IMR-90 (cell line): ENCODE results near the gene GAS7. TPM values are rescaled to one million over a fixed set of nuclear protein-coding genes. Genes with fewer than 3 reads are reported as not detected.

Source experiments
- ATAC-seq: fragments of 200-7000 bp; cut with Tn5 transposase; 2 replicates; pipeline ENCODE4 v1.9.1; 2020; ENCODE audit warnings: low read depth, mild to moderate bottlenecking, moderate library complexity
- BruUV-seq: library from RNA; stranded (reverse); fragments of 400-500 nt; replicated peaks from 2 replicates; lab custom pipeline; 2021; lab: Mats Ljungman, UMichigan
- CTCF ChIA-PET: fragments of 300-600 bp; formaldehyde crosslinking; extraction: SDS; loops from one replicate; lab custom pipeline; 2021; ENCODE audit warnings: antibody characterized with exemption; lab: Yijun Ruan, JAX
- POLR2A ChIA-PET: fragments of 300-600 bp; sonication (Branson Sonifier 250); formaldehyde crosslinking; loops from one replicate; lab custom pipeline; 2022; ENCODE audit warnings: antibody characterized with exemption; ENCODE audit not compliant: unreplicated experiment; lab: Charles Lee
- DNase-seq: peaks from one replicate; pipeline ENCODE4 v3.0.0; 2013
- H2AFZ ChIP-seq: replicated peaks from 2 replicates; pipeline ENCODE3; 2013; ENCODE audit warnings: low read length, mild to moderate bottlenecking; ENCODE audit not compliant: poor library complexity
- H2AK5ac ChIP-seq: 2 replicates; pipeline ENCODE4 v1.6.1; 2013; ENCODE audit warnings: low read depth, low read length, inconsistent platforms
- H2AK9ac ChIP-seq: replicated peaks from 2 replicates; pipeline ENCODE3; 2013; ENCODE audit warnings: mild to moderate bottlenecking, low read depth, low read length, moderate library complexity; ENCODE audit not compliant: poor library complexity
- H2BK120ac ChIP-seq: 2 replicates; pipeline ENCODE4 v1.6.1; 2013; ENCODE audit warnings: low read depth, low read length, inconsistent platforms
- H2BK15ac ChIP-seq: 3 replicates; pipeline ENCODE4 v1.6.1; 2013; ENCODE audit warnings: low read depth, low read length, inconsistent platforms
- H2BK20ac ChIP-seq: 2 replicates; pipeline ENCODE4 v1.6.1; 2013; ENCODE audit warnings: low read depth, mild to moderate bottlenecking, inconsistent platforms, low read length, moderate library complexity
- H2BK5ac ChIP-seq: 2 replicates; pipeline ENCODE4 v1.6.1; 2013; ENCODE audit warnings: mild to moderate bottlenecking, low read depth, low read length, inconsistent platforms; ENCODE audit not compliant: poor library complexity, severe bottlenecking
- H3K14ac ChIP-seq: replicated peaks from 2 replicates; pipeline ENCODE4 v1.6.1; 2013; ENCODE audit warnings: low read depth, low read length, inconsistent platforms
- H3K18ac ChIP-seq: 2 replicates; pipeline ENCODE4 v1.6.1; 2013; ENCODE audit warnings: low read depth, low read length, control low read depth
- H3K23ac ChIP-seq: 2 replicates; pipeline ENCODE4 v1.6.1; 2013; ENCODE audit warnings: low read depth, low read length, inconsistent platforms
- H3K27ac ChIP-seq: 2 replicates; pipeline ENCODE4 v1.5.1; 2013; ENCODE audit warnings: mild to moderate bottlenecking, control low read depth, low read length; ENCODE audit not compliant: insufficient read depth
- H3K27me3 ChIP-seq: 2 replicates; pipeline ENCODE4 v1.6.1; 2013; ENCODE audit warnings: low read length; ENCODE audit not compliant: control insufficient read depth, insufficient read depth
- H3K36me3 ChIP-seq: 2 replicates; pipeline ENCODE4 v1.6.1; 2013; ENCODE audit warnings: low read length, mixed read lengths; ENCODE audit not compliant: control insufficient read depth, insufficient read depth
- H3K4ac ChIP-seq: 2 replicates; pipeline ENCODE4 v1.6.1; 2013; ENCODE audit warnings: low read depth, low read length, inconsistent platforms
- H3K4me1 ChIP-seq: 2 replicates; pipeline ENCODE4 v1.6.1; 2013; ENCODE audit warnings: low read length, mixed read lengths; ENCODE audit not compliant: control insufficient read depth, insufficient read depth
- H3K4me2 ChIP-seq: 2 replicates; pipeline ENCODE4 v1.6.1; 2013; ENCODE audit warnings: low read depth, mild to moderate bottlenecking, control low read depth, low read length, moderate library complexity
- H3K4me3 ChIP-seq: 2 replicates; pipeline ENCODE4 v1.5.1; 2013; ENCODE audit warnings: low read depth, mild to moderate bottlenecking, control low read depth, low read length, moderate library complexity; ENCODE audit not compliant: insufficient read depth
- H3K56ac ChIP-seq: 2 replicates; pipeline ENCODE4 v1.6.1; 2013; ENCODE audit warnings: low read length, inconsistent platforms; ENCODE audit not compliant: insufficient read depth; ENCODE audit errors: extremely low read depth
- H3K79me1 ChIP-seq, 2 experiments: 2 replicates each; pipeline ENCODE4 v1.6.1; 2013; ENCODE audit warnings: low read length in 2 of 2, inconsistent platforms in 1 of 2, low read depth in 1 of 2
- H3K9ac ChIP-seq: 2 replicates; pipeline ENCODE4 v1.6.1; 2013; ENCODE audit warnings: low read depth, low read length, control low read depth
- H3K9me1 ChIP-seq: 2 replicates; pipeline ENCODE4 v1.6.1; 2013; ENCODE audit warnings: low read length, inconsistent platforms; ENCODE audit not compliant: insufficient read depth
- H3K9me3 ChIP-seq: 2 replicates; pipeline ENCODE4 v1.6.1; 2013; ENCODE audit warnings: low read length; ENCODE audit not compliant: control insufficient read depth, insufficient read depth
- H4K20me1 ChIP-seq: 2 replicates; pipeline ENCODE4 v1.6.1; 2013; ENCODE audit warnings: low read length, inconsistent platforms; ENCODE audit not compliant: insufficient read depth
- H4K5ac ChIP-seq: 2 replicates; pipeline ENCODE4 v1.6.1; 2013; ENCODE audit warnings: mild to moderate bottlenecking, low read depth, low read length, control low read depth
- H4K8ac ChIP-seq, 2 experiments: 2 replicates each; pipeline ENCODE4 v1.6.1; 2013; ENCODE audit warnings: low read depth in 2 of 2, low read length in 2 of 2, control low read depth in 1 of 2, inconsistent platforms in 1 of 2
- H4K91ac ChIP-seq: 2 replicates; pipeline ENCODE4 v1.6.1; 2013; ENCODE audit warnings: low read depth, low read length, inconsistent platforms; ENCODE audit not compliant: insufficient read depth
- BHLHE40 ChIP-seq: fragments of 150-350 bp; IDR thresholded peaks from 2 replicates; pipeline ENCODE4 v1.6.1; 2016; ENCODE audit warnings: mild to moderate bottlenecking, low read depth, low read length
- CEBPB ChIP-seq: IDR thresholded peaks from 2 replicates; pipeline ENCODE4 v1.6.1; 2012; ENCODE audit warnings: low read depth, low read length, improper control_type of control experiment
- CHD1 ChIP-seq: IDR thresholded peaks from 2 replicates; pipeline ENCODE4 v1.6.1; 2012; ENCODE audit warnings: low read depth, low read length, improper control_type of control experiment
- FOS ChIP-seq: fragments of 150-350 bp; IDR thresholded peaks from 2 replicates; pipeline ENCODE4 v1.6.1; 2016; ENCODE audit warnings: low read depth, low read length
- MAZ ChIP-seq: IDR thresholded peaks from 2 replicates; pipeline ENCODE4 v1.6.1; 2012; ENCODE audit warnings: low read depth, mild to moderate bottlenecking, low read length, improper control_type of control experiment, moderate library complexity, borderline replicate concordance
- MXI1 ChIP-seq: IDR thresholded peaks from 2 replicates; pipeline ENCODE4 v1.6.1; 2012; ENCODE audit warnings: low read depth, mild to moderate bottlenecking, low read length, moderate library complexity, borderline replicate concordance
- NFE2L2 ChIP-seq: fragments of 150-350 bp; IDR thresholded peaks from 2 replicates; pipeline ENCODE4 v1.6.1; 2016; ENCODE audit warnings: low read depth, mild to moderate bottlenecking, low read length
- POLR2A ChIP-seq: IDR thresholded peaks from 2 replicates; pipeline ENCODE4 v1.6.1; 2012; ENCODE audit warnings: mild to moderate bottlenecking, low read depth, low read length
- RFX5 ChIP-seq: IDR thresholded peaks from 2 replicates; pipeline ENCODE4 v1.8.0; 2012; ENCODE audit warnings: low read depth, mild to moderate bottlenecking, low read length, moderate library complexity
- SMC3 ChIP-seq: fragments of 150-350 bp; IDR thresholded peaks from 2 replicates; pipeline ENCODE4 v1.6.1; 2016; ENCODE audit warnings: low read depth, mild to moderate bottlenecking, antibody characterized with exemption, low read length, moderate library complexity
- WGBS, 2 experiments: methylation state at CpG; one replicate each; pipeline versions ENCODE4 v1.1.5 to v1.1.7; 2013; ENCODE audit warnings: missing lambda C conversion rate in 2 of 2; ENCODE audit not compliant: insufficient read length in 1 of 2; ENCODE audit errors: extremely low coverage in 2 of 2; 5-methylcytosine and 5-hydroxymethylcytosine counted together
- dilution Hi-C: fragments of 300-500 bp; cut with HindIII; formaldehyde crosslinking; loops from one replicate; pipeline ENCODE4 v1.14.3; 2018; ENCODE audit warnings: low sequenced_read_pairs; ENCODE audit not compliant: unreplicated experiment
- in situ Hi-C: fragments of 300-500 bp; cut with MboI; formaldehyde crosslinking; loops from 3 replicates; pipeline ENCODE4 v1.14.3; 2019; ENCODE audit warnings: low sequenced_read_pairs, inconsistent platforms, mixed read lengths
- intact Hi-C: fragments of 100-400 bp; cut with micrococcal nuclease; formaldehyde crosslinking; loops from 2 replicates; pipeline ENCODE4 v1.10.0; 2022
- polyA plus RNA-seq, 3 experiments: library from polyadenylated mRNA; depleted of rRNA; stranded (reverse); fragments of >200 nt; gene quantifications; 2 replicates each; pipeline ENCODE4 v1.2.3, GENCODE V29; 2012; ENCODE audit warnings: low replicate concordance in 1 of 3
- total RNA-seq: library from RNA; depleted of rRNA; stranded (reverse); fragments of >200 nt; gene quantifications from 2 replicates; pipeline ENCODE4 v1.2.3, GENCODE V29; 2012
- TF ChIP-seq, protein P1 (sequence below): fragments of 150-350 bp; IDR thresholded peaks from 2 replicates; pipeline ENCODE4 v1.6.1; 2016; ENCODE audit warnings: low read depth, mild to moderate bottlenecking, low read length, moderate library complexity, borderline replicate concordance
- TF ChIP-seq, protein P2 (sequence below): fragments of 150-350 bp; IDR thresholded peaks from 2 replicates; pipeline ENCODE4 v1.6.1; 2017; ENCODE audit warnings: mild to moderate bottlenecking, antibody characterized with exemption, low read length, low read depth
- TF ChIP-seq, protein P3 (sequence below): conservative IDR thresholded peaks from 2 replicates; pipeline ENCODE4 v1.5.1; 2012; ENCODE audit warnings: mild to moderate bottlenecking, low read depth, low read length, improper control_type of control experiment

Gene GAS7
- total and polyA plus RNA-seq, 2 of the 4 experiments (the other 2 are of a cell fraction): 4.6 to 5.0 TPM

DNA sequence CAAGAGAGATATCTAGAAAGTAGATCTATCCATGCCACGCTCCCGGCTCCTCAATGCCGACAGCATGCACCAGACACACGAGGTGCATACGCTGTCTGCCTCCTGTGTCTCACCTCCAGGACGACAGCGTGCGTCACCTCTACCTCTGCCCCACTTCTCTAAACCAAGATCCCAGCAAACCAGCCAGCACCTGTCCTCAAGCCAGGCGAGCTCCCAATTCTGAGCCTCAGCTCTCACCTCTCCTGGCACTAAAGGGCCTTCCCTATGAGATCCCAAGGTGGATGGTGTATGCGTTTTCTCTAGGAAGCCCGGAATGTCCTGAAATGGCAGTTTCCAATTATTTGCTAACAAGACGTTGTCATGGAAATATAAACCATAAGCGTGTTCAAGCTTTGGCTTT is 257.1 kb downstream of the GAS7 start:
- H3K79me1 ChIP-seq: no peaks in the 10 kb centered on the region
- H3K4me3 ChIP-seq: no peak overlapping the region
- H3K9me1 ChIP-seq: no peaks in the 10 kb centered on the region; the same call in 1 of the 2 replicates
- H3K27ac ChIP-seq: no peak overlapping the region
- no peak overlapping the region for H4K5ac ChIP-seq
- H2BK5ac ChIP-seq: no peak overlapping the region
- in situ Hi-C loops: no loop called here
- no peak overlapping the region for H2AK5ac ChIP-seq
- no peaks in the 10 kb centered on the region; the same call in 1 of the 2 replicates for H3K4me1 ChIP-seq
- ATAC-seq (no peak), DNase-seq (no peak)
- no peak overlapping the region for H4K91ac ChIP-seq
- H2BK20ac ChIP-seq: no peak overlapping the region
- no peak overlapping the region for H3K4me2 ChIP-seq
- H3K9me3 ChIP-seq: peaks cover 6% of the 10 kb centered on the region
- H3K4ac ChIP-seq: no peak overlapping the region
- intact Hi-C loops: no loop called here
- no peak overlapping the region for H2AFZ ChIP-seq
- no TSS peak for BruUV-seq
- no peak overlapping the region for H4K8ac ChIP-seq
- H3K23ac ChIP-seq: no peak overlapping the region
- peak overlapping the region; percentile 70 for H2AK9ac ChIP-seq
- CTCF ChIA-PET: interaction anchor here (0.5 kb wide), 1 partner anchor 295 kb away, joined by 4 read pairs; no protein-coding TSS in a partner anchor
- H3K36me3 ChIP-seq: peaks cover 12% of the 10 kb centered on the region; the same call in 1 of the 2 replicates
- no CpG with 5 or more reads among the region's 13 CpGs for WGBS, 2 experiments
- H2BK120ac ChIP-seq: no peak overlapping the region
- H3K27me3 ChIP-seq: no peaks in the 10 kb centered on the region
- no peak overlapping the region for H3K14ac ChIP-seq
- no peak overlapping the region for H3K56ac ChIP-seq
- no peak overlapping the region for H3K9ac ChIP-seq
- dilution Hi-C loops: no loop called here
- no peaks in the 10 kb centered on the region for H4K20me1 ChIP-seq
- TF ChIP-seq CHD1 (no peak), MXI1 (no peak), CEBPB (no peak), BHLHE40 (no peak), NFE2L2 (no peak), MAZ (no peak), SMC3 (no peak), RFX5 (no peak), FOS (no peak), POLR2A (no peak)
- TF ChIP-seq, protein P1, sequence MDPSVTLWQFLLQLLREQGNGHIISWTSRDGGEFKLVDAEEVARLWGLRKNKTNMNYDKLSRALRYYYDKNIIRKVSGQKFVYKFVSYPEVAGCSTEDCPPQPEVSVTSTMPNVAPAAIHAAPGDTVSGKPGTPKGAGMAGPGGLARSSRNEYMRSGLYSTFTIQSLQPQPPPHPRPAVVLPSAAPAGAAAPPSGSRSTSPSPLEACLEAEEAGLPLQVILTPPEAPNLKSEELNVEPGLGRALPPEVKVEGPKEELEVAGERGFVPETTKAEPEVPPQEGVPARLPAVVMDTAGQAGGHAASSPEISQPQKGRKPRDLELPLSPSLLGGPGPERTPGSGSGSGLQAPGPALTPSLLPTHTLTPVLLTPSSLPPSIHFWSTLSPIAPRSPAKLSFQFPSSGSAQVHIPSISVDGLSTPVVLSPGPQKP: no peak
- TF ChIP-seq, protein P2, sequence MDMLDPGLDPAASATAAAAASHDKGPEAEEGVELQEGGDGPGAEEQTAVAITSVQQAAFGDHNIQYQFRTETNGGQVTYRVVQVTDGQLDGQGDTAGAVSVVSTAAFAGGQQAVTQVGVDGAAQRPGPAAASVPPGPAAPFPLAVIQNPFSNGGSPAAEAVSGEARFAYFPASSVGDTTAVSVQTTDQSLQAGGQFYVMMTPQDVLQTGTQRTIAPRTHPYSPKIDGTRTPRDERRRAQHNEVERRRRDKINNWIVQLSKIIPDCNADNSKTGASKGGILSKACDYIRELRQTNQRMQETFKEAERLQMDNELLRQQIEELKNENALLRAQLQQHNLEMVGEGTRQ: no peak
- TF ChIP-seq, protein P3, sequence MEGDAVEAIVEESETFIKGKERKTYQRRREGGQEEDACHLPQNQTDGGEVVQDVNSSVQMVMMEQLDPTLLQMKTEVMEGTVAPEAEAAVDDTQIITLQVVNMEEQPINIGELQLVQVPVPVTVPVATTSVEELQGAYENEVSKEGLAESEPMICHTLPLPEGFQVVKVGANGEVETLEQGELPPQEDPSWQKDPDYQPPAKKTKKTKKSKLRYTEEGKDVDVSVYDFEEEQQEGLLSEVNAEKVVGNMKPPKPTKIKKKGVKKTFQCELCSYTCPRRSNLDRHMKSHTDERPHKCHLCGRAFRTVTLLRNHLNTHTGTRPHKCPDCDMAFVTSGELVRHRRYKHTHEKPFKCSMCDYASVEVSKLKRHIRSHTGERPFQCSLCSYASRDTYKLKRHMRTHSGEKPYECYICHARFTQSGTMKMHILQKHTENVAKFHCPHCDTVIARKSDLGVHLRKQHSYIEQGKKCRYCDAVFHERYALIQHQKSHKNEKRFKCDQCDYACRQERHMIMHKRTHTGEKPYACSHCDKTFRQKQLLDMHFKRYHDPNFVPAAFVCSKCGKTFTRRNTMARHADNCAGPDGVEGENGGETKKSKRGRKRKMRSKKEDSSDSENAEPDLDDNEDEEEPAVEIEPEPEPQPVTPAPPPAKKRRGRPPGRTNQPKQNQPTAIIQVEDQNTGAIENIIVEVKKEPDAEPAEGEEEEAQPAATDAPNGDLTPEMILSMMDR: no peak
- H2BK15ac ChIP-seq: no peak overlapping the region
- H3K18ac ChIP-seq: no peak overlapping the region
- POLR2A ChIA-PET: no interaction called here
